GM18511 (cell line): ENCODE measurements around the gene SEPTIN5.

Source experiments
- ATAC-seq: cut with Tn5 transposase; IDR thresholded peaks from one replicate; pipeline ENCODE4 v1.9.1; 2021; ENCODE audit warnings: mild to moderate bottlenecking, moderate library complexity; ENCODE audit not compliant: unreplicated experiment

The SEPTIN5 gene

DNA sequence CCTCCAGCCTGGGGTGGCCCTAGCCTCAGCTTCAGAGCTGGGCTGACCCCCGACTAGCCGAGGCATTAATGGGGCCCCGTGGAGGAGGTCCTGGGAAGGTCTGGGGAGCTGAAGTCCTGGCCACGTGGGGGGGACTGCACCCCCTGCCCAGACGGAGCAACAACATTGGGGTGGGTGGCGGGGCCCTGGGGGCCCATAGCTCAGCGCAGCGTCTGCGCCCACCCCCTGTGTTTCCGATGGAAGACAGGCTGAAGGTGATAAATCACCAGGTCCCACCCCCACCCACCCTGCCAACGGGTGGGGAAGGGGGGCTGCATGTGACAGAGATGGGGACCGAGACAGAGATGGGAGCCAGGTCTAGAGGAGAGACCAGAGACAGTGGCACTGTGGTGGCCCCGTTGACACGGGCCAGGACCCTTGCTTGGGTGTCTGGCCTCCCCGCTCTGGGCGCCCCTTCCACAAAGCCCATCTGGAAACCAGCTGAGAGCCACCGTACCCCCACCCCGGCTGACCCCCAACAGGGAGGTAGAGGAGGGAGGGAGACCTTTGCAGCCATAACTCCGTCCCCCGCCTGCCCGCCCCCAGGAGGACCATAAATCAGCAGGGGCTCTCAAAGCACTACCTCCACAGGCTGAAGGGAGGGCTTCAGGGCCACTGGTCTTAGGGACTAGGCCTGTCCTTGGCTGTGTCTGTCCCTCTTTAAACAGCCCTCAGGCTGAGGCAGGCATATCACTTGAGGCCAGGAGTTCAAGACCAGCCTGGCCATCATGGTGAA, 17.2 kb downstream of the SEPTIN5 start:
- ATAC-seq: no peak

GRCh38 chr22:19732403-19733113, 18.3 kb downstream of the SEPTIN5 start:
- no peak for ATAC-seq

DNA sequence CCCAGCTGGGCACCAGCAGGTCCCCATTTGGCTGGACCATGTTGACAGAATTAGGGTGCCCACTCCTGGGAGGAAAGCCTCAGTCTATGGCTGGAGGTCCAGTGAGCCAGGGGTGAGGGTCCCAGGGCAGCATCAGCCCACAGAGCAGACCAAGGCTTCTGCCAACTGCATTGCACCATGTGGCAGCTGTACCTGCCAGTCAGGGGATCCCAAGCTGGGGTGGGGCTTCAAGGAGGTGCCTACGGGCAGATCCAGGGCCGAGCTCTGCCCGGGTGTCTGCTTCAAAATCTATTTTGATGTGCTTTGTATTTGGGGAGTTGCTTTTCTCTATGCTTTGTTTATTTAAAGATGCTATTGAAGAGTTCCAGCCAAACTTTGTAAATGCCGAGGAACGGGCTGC, 19.5 kb downstream of the SEPTIN5 start:
- no peak for ATAC-seq

DNA sequence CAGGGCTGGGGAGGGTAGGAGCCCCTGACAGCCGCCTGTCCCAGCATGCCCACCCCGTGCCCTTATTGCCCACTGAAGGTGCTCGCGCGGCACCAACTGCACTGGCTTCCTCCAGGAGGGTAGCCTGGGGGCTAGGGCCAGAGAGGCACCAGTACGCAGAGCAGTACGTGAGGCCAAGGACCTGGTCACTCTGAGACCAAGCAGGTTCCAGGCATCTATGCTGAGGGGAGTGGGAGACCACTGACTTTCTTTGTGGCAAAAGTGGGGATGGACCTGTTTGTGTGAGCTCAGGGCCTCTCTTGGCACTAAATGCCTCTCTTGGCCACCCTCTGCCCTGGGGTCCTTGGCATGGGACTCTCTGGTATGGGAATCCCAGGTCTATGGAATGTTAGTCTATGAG, 19.9 kb downstream of the SEPTIN5 start:
- ATAC-seq: no peak

- ATAC-seq: no peak
Measured at GRCh38 chr22:19734837-19735382, 20.6 kb downstream of the SEPTIN5 start.

DNA sequence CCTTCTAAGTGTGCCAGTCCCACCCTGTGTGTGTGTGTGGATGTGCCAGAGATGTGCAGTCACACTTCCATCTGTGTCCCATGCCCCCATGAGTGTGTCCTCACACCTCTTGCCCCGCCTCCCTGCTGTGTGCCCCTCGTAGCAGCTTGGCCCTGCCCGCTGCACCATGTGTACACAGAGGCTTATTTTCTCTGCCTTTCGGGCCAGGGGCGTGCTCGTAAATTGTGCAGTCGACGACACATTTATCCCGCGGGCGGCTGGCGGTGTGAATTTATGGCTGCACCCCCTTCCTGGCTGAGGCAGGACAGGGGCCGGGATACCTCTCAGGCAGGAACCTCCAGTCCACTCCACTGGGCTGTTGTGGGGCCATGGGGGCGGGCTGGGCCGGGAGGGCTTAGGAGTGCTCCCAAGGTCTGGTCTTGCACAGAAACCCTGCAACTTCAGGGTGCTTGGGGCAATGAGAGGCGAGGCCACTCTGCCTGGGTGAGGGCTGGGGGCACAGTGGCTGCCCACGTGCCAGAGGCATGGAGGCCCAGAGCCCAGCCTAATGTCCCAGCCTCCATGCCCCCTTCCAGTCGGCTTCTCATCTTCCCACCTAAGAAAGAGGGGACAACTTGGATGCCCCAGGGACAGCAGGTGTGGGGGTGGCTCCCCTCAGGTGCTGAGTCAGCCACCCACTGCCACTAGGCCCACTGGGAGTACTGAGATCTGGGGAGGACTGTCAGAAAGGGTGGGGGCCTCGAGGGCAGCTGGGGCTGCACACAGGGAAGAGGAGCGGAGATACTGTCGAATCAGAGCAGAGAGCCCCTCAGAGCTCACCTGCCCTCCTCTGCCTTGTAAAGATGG, 21.6 kb downstream of the SEPTIN5 start:
- no peak for ATAC-seq

DNA sequence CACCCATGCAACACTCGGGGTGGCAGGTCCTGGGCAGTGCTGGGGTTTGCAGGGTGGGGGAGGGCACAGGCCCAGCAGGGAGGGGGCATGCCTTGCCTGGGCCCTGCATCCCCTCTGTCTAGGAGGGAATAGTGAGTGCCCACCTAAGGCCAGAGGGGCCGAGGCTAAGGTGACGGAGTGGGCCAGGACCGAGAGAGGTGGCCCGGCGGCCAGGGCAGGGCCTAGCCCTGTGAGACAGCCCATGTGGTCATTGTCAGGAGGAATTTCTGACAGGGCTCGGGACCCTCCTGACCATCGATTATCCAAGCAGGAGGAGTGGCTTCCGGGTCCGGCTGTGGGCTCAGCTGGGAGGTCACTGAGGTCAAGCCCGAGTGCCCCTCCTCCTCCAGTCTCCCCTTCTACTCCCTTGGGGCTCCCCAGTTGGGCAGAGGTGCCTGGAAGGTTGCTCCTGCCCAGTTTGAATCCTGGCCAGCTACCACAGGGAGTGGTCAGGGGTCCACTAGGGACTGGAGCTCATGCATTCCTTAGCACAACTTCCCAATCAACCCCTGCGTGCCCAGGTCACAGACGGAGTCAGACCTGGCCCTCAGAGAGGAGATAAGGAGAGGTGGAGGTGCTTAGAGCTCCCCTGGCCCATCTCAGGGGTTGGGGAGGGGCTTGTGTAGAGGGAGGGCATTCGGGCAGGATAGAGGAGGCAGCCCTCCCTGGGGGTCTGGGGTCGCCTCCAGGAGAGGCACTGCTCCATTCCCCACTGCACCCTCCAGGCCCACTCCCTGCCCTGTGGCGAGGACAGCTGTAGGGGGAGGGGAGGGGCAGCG, 23.8 kb downstream of the SEPTIN5 start:
- ATAC-seq: no peak

DNA sequence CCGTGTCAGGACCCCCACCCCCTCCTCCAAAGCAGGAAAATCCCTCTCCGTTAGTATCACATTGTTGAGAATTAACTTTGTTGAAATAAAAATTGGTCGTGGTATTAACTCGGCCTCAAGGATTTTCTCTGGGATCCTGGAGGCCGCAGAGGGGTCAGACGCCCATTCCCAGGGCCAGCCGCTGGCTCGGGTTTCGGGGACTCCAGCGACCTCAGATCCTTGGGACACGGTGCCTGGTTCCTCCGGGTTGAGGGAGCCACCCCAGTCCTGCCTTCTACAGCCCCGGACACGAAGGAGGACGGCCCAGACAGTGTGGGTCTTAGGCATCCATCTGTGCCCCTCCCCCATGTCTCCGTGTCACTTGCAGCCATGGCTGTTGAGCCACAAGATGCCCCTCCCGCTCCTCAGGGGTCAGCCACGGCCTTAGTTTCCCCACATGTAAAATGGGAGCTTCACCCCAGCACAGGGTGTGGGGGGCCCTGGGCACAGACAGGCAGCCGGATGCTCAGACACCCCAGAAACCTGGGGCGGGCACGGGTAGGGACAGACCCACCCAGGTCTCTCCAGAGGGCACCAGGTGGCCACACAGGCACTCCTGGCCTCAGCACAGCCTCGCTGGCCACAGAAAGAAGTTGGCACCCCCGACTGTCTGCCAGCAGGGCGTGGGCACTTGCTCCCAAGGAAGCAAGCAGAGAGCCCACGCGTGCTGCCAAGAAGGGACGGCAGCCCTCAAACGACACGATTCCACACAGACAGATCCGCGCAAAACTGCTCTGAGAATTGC, 24.6 kb downstream of the SEPTIN5 start:
- no peak for ATAC-seq

DNA sequence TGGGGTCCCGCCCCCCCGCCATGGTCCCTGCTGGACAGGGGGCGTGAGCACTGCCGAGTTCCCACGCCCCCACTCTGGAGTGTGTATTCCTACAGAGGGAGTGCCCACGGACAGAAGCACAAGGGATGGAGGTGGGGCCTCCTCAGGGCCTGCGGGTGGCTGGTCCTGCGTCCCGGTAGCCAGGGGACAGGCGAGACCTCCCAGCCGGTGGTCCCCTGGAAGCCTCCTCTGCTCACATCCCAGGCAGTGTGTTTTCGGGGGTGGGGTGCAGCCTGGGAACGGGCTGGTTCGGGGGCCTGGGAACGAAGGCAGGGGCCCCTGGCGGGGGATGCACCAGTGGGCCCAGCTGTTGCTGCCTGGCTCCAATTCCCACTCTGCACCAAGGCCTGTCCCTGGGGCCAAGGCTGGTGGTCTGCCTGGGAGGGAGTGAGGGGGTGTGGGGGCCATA, 25.2 kb downstream of the SEPTIN5 start:
- ATAC-seq: no peak

DNA sequence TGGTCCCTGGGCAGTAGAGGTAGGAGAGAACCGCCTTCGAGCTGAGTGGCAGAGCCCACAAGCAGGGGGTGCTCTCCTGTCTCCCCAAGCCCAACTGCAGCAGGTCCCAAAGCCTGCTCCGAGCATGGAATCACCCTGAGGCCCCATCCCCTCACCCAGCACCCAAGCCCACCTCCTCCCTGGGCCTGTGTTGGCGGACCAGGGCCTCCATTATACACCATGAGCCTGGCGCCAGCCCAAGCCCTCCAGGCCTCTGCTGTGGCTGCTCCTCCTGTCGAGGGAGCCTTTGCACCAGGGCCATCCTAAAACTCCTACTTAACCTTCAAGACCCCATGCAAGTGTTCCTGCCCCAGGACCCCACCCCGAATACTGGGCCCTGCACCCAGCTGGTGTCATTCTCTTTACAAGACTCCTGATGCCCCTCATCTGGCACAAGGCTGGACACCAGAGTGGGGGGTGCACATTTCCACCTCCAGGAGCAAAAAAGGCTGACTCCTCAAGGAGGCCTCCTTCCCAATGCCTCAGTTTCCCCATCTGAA, 25.7 kb downstream of the SEPTIN5 start:
- no peak for ATAC-seq

DNA sequence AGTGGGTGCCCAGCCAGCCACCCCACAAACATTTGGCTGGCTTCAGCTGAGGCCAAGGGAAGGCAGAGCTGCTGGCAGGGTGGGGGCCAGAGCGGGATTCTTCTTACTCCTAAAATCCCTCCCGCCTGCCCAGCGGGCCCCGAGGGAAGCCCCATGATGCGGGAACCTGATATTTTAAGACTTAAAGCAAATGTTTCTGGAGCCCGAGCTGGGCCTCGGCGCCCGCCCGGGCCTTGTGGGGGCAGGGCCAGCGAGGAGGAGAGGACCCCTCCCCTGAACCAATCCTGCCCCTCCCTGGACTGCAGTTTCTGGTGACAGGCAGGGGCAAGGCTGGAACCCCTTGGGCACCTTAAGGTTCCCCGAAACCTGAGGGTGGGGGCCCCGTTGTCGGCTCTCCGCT, 26.3 kb downstream of the SEPTIN5 start:
- no peak for ATAC-seq

GRCh38 chr22:19741053-19741452, 26.8 kb downstream of the SEPTIN5 start:
- no peak for ATAC-seq

GRCh38 chr22:19742160-19743066, 28.1 kb downstream of the SEPTIN5 start:
- no peak for ATAC-seq

GRCh38 chr22:19743081-19743480, 28.8 kb downstream of the SEPTIN5 start:
- ATAC-seq: no peak

GRCh38 chr22:19743651-19744050, 29.3 kb downstream of the SEPTIN5 start:
- ATAC-seq: no peak

DNA sequence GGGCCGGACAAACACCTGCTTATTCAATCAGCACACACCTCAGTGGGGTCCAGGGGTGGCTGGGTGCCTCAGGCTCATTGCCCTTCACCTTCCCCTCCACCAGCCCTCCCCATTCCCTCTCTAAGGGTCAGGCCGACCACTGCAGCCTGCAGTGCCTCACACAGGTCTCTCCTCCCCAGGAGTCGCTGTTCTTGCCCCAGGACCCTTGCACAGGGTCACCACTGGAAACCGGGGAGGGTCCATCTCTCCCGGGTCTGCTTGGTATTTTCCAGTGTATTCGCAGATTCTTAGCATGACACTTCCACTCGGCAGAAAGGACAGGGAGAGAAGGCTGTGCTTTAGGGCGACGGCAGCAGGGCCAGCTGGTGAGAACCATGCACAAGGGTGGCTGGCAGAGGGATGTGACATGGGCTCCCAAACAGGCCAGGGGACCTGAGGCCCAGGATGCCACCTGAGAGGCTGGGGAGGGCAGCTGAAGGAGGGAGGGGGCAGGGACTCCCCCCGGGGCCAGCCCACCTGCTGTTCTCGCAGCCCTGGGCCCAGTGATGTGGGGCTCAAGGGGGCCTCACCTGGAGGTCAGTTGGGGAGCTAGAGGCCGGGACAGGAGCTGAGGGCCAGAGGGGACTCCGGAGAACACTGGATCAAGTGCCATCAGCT, 30.2 kb downstream of the SEPTIN5 start:
- ATAC-seq: no peak

DNA sequence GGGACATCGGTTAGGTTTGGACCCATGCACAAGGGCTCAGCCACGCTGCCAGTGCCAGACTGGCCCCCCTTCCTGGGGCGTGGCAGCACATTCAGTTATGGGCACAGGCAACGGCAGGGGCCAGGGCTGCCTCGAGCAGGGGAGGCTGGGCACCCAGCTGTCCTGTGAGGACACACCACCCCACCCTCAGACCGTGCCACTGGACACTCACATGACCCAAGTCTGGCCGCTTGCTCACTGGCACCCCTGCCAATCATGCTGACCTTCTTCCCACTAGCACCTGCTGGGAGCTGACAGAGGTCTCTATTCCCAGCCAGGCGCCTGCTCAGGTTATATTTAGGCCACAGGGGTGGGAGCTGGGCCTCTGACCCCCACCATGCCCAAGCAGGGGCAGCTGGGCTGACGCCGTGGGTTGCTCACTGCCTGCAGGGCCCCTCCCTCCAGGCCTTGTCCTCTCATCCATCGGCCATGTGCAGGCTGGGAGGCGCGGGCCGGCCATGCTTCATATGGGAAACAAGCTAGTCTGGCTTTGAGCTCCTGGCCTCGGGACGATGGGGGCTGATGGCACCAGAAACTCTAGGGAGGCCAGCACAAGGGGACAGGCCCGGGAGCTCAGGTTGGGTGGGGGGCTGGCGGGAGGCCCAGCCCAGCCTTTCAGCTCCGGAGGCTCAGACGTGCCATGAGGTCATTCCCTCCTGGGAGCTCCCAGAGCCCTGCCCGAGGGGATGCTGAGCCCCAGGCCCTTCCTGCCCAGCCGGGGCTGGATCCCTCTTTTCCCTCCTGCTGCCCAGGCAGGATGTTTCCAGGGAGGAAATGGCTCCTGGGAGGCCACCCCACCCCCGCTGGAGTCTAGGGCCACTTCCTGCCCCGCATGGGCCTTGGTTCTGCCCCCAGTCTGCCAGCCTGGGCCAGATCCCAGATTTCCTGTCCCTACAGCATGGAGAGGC, 31.1 kb downstream of the SEPTIN5 start:
- no peak for ATAC-seq
